HG03520 (cell line): ENCODE measurements around the gene NTRK1.

Experiments used
- ATAC-seq: cut with Tn5 transposase; IDR thresholded peaks from one replicate; pipeline ENCODE4 v1.9.1; 2021; ENCODE audit warnings: mild to moderate bottlenecking, moderate library complexity; ENCODE audit not compliant: unreplicated experiment

NTRK1 gene

DNA sequence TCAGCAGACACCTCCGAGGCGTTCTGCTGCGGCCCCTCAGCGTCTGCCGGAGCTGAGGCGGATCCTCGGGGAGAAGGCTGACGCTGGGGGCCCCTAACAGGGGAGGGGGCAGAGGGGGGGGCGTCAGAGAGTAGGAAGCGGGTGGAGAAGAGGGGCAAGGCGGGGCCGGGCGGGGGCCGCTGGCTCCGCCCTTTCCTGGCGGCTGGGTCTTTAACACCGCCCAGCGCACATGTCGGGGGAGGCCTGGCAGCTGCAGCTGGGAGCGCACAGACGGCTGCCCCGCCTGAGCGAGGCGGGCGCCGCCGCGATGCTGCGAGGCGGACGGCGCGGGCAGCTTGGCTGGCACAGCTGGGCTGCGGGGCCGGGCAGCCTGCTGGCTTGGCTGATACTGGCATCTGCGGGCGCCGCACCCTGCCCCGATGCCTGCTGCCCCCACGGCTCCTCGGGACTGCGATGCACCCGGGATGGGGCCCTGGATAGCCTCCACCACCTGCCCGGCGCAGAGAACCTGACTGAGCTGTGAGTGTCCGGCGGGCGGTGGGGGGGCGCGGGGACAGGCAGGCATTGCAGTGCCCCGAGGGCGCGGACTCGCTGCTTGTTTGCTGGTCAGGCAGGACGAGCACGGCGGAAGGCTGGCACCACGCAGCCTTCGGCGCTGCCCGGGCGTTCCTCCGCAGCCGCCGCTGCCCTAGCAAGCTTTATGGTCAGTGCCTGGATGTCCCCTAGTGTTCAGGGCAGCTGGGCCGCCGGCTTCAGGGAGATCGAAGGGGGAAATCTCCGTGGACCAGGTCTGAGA, at the start of gene NTRK1:
TSS of gene NTRK1 (plus strand) at position 238 of the 796 bp plus-strand sequence. CDS start at position 308, 70 bp downstream.
- no peak for ATAC-seq

DNA sequence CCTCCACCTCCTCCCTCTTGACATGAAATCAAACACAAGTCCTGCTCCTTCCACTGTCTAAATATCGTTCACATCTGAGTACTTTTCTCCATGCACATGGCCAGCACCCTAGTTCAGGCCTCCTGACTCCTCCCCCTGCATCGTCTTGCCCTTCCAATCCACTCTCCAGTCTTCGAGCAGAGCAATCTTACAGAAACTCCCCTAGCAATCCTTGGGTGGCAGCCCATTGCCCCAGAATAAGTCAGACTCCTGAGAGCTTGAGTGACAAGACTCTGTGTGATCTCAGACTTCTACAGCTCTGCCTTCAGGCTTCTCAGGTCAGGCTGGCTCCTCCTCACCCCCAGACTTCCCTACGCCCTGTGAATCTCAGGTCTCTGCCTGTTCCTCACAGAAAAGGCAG, 49.5 kb upstream of the NTRK1 start:
- no peak for ATAC-seq

DNA sequence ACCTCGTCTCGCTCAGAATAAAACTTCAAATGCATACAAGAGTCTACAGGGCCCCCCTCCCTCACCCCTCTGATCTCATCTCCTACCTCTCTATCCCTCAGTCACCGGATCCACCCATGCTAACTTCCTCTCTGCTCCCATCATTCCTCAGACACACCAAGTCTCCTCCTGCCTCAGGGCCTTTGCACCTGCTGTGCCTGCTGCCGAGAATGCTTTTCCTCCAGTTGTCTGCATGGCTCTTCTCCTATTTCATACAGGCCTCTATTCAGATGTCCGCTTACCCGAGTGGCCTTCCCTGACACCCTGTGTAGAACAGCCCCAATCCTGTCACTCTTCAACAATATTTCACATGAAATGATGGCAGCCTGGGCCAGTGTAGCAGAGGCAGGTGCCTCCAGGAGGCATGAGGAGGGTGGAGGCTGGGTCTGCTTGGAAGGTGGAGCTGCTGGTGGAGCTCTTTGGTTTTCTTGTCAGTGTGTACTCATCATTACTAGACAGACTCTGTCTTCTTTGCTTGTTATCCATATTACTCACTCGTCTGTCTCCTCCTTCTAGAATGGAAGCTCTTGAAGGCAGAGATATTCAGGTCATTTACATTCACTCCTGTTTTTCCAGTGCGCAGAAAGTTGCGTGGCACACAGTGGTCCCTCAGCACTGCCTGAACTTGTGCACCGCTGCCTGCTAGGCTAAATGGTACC, 48.2 kb upstream of the NTRK1 start:
- ATAC-seq = no peak

DNA sequence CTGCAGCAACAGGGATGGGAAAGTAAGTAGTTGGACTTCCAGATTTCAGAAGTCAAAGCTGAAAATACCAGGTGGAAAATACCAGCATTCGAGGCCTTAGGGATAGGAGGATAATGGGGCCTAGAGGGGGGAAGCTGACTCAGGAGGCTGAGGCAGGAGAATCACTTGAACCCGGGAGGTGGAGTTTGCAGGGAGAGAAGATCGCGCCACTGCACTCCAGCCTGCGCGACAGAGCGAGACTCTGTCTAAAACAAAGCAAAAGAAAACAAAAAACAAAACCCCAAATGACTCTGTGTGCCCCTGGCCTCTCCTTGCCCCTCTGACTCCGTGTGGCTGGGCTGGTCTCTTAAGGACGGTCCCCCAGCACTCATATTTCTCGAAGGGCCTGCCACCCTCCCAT, 47.4 kb upstream of the NTRK1 start:
- ATAC-seq = no peak

DNA sequence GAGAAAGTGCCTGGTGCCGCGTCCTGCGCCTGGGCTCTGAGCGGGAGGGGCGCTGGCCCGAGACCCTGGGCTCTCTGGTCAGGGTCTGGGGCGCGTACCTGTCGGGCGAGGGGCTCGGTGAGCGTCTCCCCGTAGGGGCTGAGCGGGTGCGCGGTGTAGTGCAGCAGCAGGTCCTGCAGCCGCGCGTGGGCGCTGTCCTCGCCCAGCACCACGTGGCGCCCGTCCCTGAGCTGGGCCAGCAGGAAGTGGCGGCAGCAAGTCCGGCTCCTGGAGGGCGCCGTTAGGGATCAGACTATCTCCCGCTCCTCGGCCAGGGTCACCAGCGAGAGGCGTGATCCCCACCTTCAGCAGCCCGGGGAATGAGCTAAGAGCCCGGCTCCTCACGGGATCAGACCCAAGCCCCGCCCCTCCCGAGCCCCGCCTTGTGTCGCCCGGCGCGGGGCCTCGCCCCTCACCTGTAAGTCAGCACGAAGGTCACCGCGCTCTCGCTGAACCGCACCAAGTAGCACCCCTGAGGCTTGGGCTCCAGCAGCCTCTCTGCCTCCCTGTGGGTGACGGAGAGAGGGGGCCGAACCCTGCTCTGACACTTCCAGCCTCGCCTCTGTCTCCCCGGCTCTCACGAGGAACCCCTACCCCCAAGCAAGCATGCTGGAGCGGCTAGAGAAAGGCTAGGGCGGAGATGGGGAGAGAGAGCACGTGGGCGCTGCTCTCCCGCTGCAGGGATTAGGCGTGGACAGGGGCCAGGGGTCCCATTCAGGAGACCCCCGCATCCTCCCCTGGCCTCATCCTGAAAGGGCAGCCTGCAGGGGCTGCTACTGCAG, 46.7 kb upstream of the NTRK1 start:
- no peak for ATAC-seq

DNA sequence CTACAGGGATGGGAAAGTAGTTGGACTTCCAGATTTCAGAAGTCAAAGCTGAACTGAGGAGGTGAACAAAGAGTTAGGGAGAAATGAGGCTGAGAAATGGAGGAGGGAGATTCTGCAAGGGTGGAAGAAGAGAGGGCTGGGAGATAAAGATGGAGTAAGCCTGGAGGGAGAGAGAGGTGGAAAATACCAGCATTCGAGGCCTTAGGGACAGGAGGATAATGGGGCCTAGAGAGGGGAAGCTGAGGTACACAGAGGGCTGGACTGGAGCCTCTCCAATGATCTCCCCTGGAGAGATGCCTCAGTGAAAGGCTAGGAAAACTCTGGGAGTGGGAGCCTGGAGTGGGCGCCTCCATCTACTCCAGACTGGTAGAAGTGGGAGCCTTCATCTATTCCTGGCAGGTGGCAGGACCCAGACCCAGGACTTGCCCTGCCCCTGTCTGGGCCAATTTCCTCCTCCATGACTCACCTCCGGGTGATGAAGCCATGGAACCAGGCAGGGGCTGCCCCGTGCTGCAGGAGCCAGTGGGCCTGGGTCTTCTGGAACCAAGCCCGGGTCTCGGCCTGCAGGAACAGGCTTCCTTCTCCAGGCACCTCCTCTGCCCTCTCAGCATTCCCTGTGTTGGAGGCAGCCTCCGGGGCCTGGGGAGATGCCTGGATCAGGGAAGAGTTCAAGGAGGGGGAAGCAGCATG, 45.9 kb upstream of the NTRK1 start:
- no peak for ATAC-seq

DNA sequence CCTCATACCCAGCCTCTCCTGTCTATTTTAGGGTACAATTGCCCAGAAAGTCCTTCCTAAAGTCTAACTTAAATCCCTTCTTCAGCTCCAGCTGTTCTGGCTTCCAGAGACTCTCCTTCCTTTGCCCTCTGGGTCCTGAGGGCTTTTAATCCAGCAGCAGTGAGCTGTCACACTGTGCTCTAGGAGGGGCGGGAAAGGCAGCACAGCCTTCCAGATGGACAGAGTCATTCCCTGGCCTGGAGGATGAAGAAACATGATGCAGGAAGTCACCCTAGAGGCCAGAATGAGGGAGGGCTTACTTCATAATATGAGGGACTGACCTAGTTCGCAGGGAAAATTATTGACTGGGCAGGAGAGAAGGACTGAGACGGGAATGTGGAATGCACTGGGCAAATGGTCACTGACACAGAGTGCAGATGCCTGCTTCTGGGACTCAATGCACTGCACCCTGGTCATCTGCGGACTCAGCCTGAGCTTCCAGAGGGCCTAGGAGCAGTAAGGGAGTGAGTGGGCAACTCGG, 45.3 kb upstream of the NTRK1 start:
- ATAC-seq = no peak

DNA sequence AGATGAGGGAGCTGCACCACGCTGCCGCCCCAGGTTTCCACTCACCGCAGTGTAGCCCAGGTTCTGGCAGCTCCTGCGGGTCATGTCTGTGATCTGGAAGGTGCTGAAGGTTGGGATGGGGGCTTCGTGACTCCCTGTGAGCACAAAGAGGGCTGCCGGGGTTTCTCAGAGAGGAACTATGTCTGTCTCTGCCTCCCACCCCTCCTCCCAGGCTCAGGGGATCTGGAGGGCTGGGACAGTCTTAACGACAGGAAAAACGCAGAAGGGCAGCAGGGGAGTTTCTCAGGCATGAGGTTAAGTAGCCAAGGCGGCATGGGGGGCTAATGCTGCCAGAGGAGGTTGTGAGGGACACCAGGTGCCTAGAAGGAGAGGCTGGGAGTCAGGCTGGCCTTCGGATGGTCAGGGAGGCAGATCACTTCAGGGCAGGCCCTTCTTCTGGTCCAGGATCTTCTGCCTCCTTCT, 44.7 kb upstream of the NTRK1 start:
- ATAC-seq = no peak

DNA sequence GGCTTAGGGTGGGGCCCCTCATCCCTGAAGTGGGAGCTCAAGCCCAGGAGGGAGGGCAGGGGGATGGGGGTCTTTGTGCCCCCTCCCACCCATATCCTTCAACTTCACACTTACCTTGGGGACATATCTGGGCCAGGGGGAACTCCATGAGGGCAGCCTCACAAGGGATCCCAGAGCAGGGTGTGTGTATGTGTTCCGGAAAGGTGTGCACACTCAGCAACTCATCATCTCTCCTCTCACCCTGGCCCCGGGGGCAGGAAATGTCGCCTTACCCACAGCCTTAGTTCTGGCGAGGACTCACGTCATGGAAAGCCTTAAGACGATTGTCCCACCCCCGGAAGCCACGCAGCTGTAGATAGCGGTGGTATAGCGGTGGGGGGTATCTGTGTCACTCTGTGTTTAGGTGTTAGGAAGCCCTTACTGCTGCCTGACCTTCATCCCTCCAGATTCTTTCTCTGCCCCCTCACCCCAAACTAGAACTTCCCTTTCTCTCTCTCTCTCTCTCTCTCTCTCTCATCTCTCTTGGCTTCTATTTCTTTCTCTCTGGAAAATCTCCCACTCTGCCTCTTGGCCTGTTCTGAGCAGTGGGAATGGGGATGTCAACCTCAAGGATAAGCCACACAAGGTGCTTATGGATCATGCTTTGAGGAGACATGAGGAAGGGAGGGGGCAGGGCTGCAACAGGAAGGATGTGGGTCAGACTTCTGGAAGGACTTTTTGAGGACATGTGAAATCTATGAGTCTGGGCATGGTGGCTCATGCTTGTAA, 43.9 kb upstream of the NTRK1 start, which contains the start of gene SH2D2A:
TSS of gene SH2D2A (minus strand) at position 288 of the 768 bp plus-strand sequence. CDS start at position 148, 140 bp downstream.
- ATAC-seq = peak; percentile 81

DNA sequence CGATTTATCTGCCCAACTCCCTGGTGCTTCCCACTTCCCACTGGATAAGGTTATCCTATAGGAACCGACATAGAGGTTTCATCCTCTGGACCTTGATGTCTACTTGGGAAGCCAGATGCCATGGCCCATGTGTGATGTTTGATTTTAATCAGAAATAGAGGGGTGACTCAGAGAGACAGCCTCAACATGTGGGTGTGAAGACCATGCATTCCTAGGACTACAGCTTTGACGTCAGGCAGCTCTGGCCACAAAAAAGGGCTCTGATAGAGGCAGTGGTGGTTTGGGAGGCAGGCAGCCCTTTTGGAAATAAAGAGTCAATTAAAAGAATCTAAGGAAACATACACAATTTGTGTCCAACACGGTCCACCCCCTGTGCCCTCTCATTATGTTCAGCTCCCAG, 38.9 kb upstream of the NTRK1 start:
- ATAC-seq = no peak

DNA sequence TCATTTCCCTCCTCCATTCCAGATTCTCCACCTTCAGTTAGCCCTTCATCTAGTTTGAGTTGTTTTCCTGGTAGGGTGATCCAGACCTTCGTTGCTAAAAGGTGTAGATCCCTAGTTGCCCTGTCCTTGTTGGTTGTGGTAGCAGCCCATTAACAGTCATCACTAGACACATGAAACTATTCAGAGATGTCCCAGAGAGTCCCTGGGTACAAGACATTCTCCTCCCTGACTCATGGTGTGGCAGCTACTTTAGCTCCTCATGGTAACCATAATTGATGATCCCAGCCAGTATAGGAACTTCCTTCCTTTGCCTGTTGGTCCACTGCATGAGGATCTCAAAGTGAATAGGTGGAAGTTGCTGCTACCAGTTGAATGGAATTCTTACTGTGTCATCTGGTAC, 38.0 kb upstream of the NTRK1 start:
- no peak for ATAC-seq

DNA sequence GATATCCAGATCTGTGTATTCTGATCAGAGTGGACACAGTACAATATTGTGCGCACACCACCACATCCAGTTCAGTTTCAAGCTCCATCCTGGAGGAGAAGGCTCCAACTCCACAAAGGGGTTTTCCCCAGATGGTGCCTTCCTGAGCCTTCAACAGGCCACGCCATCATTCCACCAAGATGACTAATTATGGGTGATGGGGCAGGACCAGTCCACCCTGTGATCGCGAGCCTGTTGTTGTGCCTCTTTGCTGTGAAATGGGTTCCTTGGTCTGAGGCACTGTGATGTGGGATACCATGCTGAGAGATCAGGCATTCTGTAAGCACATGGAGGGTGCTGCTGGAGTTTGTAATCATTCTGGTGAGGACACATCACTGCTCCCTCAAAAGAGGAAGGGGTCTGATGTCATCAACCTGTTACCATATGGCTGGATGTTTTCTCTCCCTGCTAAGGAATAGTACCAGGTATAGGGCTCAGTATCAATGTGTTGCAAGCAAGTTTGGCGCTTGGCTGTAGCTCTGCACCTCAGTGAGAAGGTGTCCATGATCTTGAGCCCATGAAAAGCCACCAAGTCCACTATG, 37.4 kb upstream of the NTRK1 start:
- ATAC-seq = no peak

DNA sequence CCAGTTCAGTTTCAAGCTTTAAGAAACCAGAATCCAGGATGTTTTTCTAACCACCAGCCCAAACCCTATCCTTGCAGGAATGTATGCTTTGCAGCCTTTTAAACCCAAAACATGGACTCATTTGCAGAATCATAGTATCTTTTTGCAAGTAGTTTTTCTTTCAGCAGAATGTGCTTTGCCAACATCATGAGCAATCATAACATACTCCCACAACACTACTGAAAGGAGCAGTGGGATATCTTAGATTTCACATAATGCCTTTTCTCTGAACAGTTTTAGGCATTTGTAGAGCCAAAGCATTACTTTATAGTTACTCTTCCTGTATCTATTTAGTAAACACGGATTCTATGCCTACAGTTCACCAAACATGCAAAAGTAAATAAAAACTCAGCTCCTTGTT, 34.0 kb upstream of the NTRK1 start:
- ATAC-seq = no peak

DNA sequence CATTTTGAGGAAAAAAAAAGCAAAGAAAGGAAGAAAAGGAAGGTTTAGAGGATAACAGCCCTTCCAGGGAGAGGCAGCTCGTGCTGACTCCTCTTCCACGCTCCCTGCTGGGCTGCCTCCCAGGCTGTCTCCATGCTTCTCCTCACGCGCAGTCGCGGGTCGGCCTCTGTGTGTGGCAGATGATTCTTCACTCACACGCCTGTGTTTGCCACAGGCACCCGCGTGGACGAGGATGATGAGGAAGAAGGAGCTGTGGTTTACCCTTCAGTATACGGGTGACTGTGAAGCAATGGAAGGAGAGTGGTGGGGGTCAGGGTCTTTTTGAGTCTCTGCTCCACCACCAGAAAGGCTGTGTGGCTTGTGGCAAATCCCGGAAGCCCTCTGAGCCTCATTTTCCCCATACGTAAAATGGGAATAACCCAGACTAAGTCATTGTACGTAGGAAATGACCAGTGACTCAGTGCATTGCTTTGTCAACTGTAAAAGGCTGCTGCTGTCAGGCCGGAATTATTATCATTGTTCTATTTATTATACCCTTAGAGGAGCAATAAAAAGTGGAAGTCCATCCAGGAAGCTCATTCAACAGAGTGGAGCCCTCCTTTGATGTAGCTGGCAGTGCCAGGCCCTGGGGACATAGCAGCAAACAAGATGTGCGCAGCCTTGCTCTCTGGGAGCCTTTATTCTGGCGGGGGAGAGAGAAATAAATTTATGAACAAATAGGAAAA, 32.1 kb upstream of the NTRK1 start:
- ATAC-seq = no peak

DNA sequence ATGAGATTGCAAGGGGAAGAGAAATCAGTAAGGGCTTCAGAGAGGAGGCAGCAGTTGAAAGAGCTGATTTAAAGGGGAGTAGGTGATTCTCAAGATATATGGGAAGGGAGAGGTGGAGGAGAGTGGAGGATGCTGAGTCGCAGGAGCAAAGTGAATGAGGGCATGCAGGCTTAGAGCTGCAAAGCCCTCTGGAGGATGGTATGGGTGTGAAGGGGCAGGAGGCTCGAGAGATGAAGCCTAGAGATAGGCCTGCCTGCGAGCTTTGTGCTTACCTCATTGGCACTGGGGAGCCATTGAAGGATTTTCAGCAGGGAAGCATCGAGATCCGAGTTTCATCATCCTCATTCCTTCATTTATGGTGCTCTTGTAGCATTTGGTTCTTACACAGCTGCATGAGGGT, 28.2 kb upstream of the NTRK1 start:
- ATAC-seq = no peak

DNA sequence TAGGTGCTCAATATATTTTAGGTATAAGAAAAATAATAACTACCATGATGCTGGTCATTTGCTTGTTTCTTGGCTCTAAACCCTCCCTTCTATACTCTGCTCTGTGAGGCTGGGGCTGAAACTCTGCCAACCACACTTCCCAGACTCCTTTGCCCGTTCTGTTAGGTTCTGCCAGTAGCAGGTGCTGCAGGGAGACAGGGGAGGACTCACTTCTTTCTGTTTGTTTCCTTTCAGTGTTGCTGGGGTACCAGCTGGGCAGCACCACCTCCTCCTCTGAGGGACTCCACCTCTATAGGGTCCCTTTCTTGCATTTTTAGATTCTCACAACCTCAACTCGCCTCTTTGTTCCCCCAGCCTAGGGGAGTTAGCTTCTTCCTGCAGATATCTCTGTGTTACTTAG, 27.1 kb upstream of the NTRK1 start:
- no peak for ATAC-seq

DNA sequence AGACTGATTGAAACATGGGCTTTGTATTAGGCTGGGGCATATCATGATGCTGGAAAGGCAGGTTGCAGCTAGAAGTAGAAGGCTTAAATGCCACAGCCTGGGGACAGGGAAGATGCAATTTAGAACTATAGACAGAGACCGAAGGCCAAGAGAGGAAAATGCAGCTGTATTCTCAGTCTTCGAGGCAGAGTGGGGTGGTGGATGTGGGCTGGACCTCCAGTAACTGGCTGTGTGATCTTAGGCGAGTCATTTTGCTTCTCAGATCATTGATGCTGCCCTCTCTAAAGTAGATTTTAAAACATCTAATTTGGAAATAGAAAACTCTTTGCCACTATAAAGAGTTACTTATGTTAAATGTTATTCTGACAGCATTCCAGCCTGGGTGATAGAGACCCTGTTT, 26.3 kb upstream of the NTRK1 start:
- no peak for ATAC-seq

DNA sequence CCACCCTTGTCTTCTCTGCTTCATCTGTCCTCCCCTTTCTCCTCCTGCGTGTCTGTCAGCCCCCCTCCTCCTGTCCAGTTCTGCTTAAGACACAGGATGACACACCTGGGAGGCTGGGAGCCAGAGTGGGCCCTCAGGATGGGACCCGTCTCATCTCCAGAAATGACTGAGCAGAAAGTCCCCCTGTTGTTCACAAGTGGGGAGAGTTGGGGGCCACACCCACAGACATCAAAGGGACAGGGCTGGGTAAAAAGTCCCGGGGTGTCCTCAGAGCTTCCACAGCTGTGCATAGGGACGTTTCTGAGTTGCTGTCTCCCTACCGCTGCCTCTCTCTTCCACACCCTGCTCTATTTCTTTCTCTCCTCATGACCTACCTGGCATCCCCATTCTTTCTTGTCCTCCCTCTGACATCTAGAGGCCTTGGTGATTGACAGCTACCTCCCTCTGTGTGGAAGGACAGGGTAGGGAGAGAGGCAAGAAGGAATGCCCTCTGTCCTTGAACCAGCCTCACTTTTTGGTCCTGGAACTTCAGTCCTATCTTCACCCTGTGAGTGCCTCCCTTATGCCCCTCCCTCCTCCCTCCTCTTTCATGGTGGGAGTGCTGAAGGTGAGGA, 24.5 kb upstream of the NTRK1 start:
- ATAC-seq = no peak
